SK-N-SH treated with all-trans-retinoic acid at 6 μM for 48 hours (cell line): Measurements from ENCODE around the gene TMEM178A.

Experiments
- ATAC-seq: fragments of 200-7000 bp; cut with Tn5 transposase; 3 replicates; pipeline ENCODE4 v1.9.1; 2020; ENCODE audit warnings: mild to moderate bottlenecking, moderate library complexity
- ARNTL ChIP-seq: fragments of 450-650 bp; formaldehyde crosslinking; IDR thresholded peaks from 2 replicates; pipeline ENCODE4 v1.5.0; 2020; ENCODE audit warnings: low read depth, mild to moderate bottlenecking, moderate library complexity, borderline replicate concordance
- CREB5 ChIP-seq: fragments of 250-450 bp; sonication (Bioruptor Pico); IDR thresholded peaks from 2 replicates; pipeline ENCODE4 v1.5.1; 2020; ENCODE audit warnings: low read depth, mild to moderate bottlenecking, moderate library complexity
- CSDC2 ChIP-seq: fragments of 250-450 bp; sonication (Bioruptor Pico); IDR thresholded peaks from 2 replicates; pipeline ENCODE4 v1.5.0; 2020; ENCODE audit warnings: mild to moderate bottlenecking, moderate library complexity
- ESRRG ChIP-seq: fragments of 250-450 bp; sonication (Bioruptor Pico); IDR thresholded peaks from 2 replicates; pipeline ENCODE4 v1.6.1; 2021; ENCODE audit warnings: mild to moderate bottlenecking
- GLIS3 ChIP-seq: fragments of 250-450 bp; sonication (Bioruptor Pico); IDR thresholded peaks from 2 replicates; pipeline ENCODE4 v1.5.0; 2020; ENCODE audit warnings: mild to moderate bottlenecking, moderate library complexity
- ISL1 ChIP-seq: fragments of 250-450 bp; sonication (Bioruptor Pico); IDR thresholded peaks from 2 replicates; pipeline ENCODE4 v2.1.2; 2022; ENCODE audit warnings: mild to moderate bottlenecking, moderate library complexity
- OSR1 ChIP-seq: fragments of 250-450 bp; sonication (Bioruptor Pico); IDR thresholded peaks from 2 replicates; pipeline ENCODE4 v1.8.0; 2022; ENCODE audit warnings: moderate library complexity, mild to moderate bottlenecking, inconsistent platforms
- PPARA ChIP-seq: fragments of 250-450 bp; sonication (Bioruptor Pico); IDR thresholded peaks from 2 replicates; pipeline ENCODE4 v1.5.0; 2020; ENCODE audit warnings: mild to moderate bottlenecking, borderline replicate concordance
- RARB ChIP-seq: fragments of 250-450 bp; sonication (Bioruptor Pico); IDR thresholded peaks from 2 replicates; pipeline ENCODE4 v1.8.0; 2021; ENCODE audit warnings: mild to moderate bottlenecking, moderate library complexity
- SNAI2 ChIP-seq: fragments of 250-450 bp; sonication (Bioruptor Pico); IDR thresholded peaks from 2 replicates; pipeline ENCODE4 v1.5.0; 2020; ENCODE audit warnings: mild to moderate bottlenecking, moderate library complexity
- TOX ChIP-seq: fragments of 250-450 bp; sonication (Bioruptor Pico); IDR thresholded peaks from 2 replicates; pipeline ENCODE4 v1.8.0; 2021; ENCODE audit warnings: mild to moderate bottlenecking, moderate library complexity, borderline replicate concordance
- ZC3H10 ChIP-seq: fragments of 250-450 bp; sonication (Bioruptor Pico); IDR thresholded peaks from 2 replicates; pipeline ENCODE4 v1.5.1; 2021; ENCODE audit warnings: mild to moderate bottlenecking, moderate library complexity
- ZFP3 ChIP-seq: fragments of 250-450 bp; sonication (Bioruptor Pico); IDR thresholded peaks from 2 replicates; pipeline ENCODE4 v1.5.0; 2020; ENCODE audit warnings: mild to moderate bottlenecking, moderate library complexity
- ZFP30 ChIP-seq: fragments of 450-650 bp; formaldehyde crosslinking; IDR thresholded peaks from 2 replicates; pipeline ENCODE4 v1.5.0; 2022; ENCODE audit warnings: mild to moderate bottlenecking, moderate library complexity
- ZNF565 ChIP-seq: fragments of 450-650 bp; formaldehyde crosslinking; conservative IDR thresholded peaks from 2 replicates; pipeline ENCODE4 v1.5.0; 2020; ENCODE audit warnings: low read depth, mild to moderate bottlenecking, moderate library complexity
- ZNF70 ChIP-seq: fragments of 450-650 bp; formaldehyde crosslinking; IDR thresholded peaks from 2 replicates; pipeline ENCODE4 v1.5.0; 2020; ENCODE audit warnings: mild to moderate bottlenecking, moderate library complexity
- TF ChIP-seq, protein P1 (sequence below): fragments of 250-450 bp; sonication (Bioruptor Pico); IDR thresholded peaks from 2 replicates; pipeline ENCODE4 v1.5.0; 2020; ENCODE audit warnings: mild to moderate bottlenecking, moderate library complexity
- TF ChIP-seq, protein P2 (sequence below): fragments of 250-450 bp; sonication (Bioruptor Pico); IDR thresholded peaks from 2 replicates; pipeline ENCODE4 v1.8.0; 2021; ENCODE audit warnings: low read depth, mild to moderate bottlenecking, moderate library complexity, borderline replicate concordance

TMEM178A gene

GRCh38 chr2:39667886-39668276, 2.2 kb downstream of the TMEM178A start:
- TF ChIP-seq CSDC2 (no peak), PPARA (CRISPR knock-in tag) (no peak), ZNF565 (CRISPR knock-in tag) (no peak), ARNTL (CRISPR knock-in tag) (no peak)
- TF ChIP-seq, protein P1, sequence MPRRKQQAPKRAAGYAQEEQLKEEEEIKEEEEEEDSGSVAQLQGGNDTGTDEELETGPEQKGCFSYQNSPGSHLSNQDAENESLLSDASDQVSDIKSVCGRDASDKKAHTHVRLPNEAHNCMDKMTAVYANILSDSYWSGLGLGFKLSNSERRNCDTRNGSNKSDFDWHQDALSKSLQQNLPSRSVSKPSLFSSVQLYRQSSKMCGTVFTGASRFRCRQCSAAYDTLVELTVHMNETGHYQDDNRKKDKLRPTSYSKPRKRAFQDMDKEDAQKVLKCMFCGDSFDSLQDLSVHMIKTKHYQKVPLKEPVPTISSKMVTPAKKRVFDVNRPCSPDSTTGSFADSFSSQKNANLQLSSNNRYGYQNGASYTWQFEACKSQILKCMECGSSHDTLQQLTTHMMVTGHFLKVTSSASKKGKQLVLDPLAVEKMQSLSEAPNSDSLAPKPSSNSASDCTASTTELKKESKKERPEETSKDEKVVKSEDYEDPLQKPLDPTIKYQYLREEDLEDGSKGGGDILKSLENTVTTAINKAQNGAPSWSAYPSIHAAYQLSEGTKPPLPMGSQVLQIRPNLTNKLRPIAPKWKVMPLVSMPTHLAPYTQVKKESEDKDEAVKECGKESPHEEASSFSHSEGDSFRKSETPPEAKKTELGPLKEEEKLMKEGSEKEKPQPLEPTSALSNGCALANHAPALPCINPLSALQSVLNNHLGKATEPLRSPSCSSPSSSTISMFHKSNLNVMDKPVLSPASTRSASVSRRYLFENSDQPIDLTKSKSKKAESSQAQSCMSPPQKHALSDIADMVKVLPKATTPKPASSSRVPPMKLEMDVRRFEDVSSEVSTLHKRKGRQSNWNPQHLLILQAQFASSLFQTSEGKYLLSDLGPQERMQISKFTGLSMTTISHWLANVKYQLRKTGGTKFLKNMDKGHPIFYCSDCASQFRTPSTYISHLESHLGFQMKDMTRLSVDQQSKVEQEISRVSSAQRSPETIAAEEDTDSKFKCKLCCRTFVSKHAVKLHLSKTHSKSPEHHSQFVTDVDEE (CRISPR knock-in tag), result no peak
- ATAC-seq, result no peak

- ATAC-seq, result no peak
- TF ChIP-seq GLIS3 (CRISPR knock-in tag) (no peak), ARNTL (CRISPR knock-in tag) (no peak), CSDC2 (no peak), PPARA (CRISPR knock-in tag) (no peak)
These were observed 2.9 kb downstream of the TMEM178A start for GRCh38 chr2:39668576-39669080.

DNA sequence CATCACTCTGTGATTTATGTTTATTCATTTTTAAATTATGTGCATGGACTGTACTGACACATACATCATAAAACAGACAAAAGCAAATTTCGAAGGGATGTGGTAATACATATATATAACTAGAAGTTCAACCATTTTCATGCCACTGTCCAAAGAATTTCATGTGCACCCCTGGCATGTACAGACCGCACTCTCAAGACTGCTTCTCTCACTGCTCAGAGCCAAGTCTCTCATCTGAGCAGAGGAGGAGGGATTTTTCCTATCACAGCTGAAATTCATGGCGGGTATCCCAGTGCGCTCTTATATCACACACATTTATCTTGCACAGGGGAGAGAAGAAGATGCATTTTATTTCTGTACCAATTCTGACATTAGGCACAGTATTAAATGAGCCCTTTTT, 5.9 kb downstream of the TMEM178A start:
- no peak for ATAC-seq
- TF ChIP-seq ZNF70 (no peak), ZFP3 (CRISPR knock-in tag) (no peak), ZC3H10 (CRISPR knock-in tag) (no peak), OSR1 (CRISPR knock-in tag) (no peak), CSDC2 (no peak), TOX (CRISPR knock-in tag) (no peak), ZFP30 (CRISPR knock-in tag) (no peak), ESRRG (no peak), ISL1 (CRISPR knock-in tag) (no peak)
- TF ChIP-seq, protein P2, sequence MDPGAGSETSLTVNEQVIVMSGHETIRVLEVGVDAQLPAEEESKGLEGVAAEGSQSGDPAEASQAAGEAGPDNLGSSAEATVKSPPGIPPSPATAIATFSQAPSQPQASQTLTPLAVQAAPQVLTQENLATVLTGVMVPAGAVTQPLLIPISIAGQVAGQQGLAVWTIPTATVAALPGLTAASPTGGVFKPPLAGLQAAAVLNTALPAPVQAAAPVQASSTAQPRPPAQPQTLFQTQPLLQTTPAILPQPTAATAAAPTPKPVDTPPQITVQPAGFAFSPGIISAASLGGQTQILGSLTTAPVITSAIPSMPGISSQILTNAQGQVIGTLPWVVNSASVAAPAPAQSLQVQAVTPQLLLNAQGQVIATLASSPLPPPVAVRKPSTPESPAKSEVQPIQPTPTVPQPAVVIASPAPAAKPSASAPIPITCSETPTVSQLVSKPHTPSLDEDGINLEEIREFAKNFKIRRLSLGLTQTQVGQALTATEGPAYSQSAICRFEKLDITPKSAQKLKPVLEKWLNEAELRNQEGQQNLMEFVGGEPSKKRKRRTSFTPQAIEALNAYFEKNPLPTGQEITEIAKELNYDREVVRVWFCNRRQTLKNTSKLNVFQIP, result no peak
- TF ChIP-seq, protein P1 (CRISPR knock-in tag), result no peak

DNA sequence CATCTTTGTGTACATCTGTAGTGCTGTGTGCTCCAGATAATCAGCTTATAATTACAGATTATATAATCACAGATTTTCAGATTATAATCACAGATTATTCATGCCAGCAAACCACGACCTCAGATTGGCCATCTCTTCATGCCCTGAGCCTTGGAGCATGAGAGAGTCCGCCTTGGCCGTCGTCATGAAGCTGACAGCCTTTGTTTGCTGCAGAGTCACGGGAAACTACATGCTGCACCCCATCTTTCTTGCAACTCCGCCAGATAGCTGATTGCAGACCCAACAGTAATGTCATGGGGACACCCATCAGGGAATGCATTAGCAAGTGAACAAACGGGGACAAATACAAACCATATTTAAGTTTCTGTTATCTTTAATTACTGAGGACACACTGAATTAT, 7.3 kb downstream of the TMEM178A start:
- TF ChIP-seq OSR1 (CRISPR knock-in tag) (no peak), TOX (CRISPR knock-in tag) (no peak), ZFP30 (CRISPR knock-in tag) (no peak), ZFP3 (CRISPR knock-in tag) (no peak), ZNF70 (no peak), ZNF565 (CRISPR knock-in tag) (no peak)
- no peak for ATAC-seq

DNA sequence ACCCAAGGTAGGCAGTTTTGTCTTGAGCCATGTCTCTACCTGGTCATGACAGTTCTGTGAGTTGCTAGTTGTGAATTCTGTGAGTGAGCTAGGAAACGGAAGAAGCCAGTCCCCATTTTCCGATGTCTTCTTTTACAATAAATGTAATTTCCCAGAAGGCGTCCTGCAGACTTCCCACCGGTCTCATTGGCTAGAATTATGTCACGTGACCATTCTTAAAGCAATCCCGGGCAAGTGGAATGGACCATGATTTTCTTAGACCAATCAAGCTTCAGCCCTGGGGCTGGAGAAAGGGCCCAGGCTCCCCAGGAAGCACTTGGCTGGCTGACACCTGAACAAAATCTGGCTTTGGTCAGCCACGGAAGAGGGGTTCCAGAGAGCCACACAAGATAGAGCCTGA, 10.6 kb downstream of the TMEM178A start:
- no peak for ATAC-seq
- no peak for TF ChIP-seq ZNF565 (CRISPR knock-in tag)
- no peak for TF ChIP-seq GLIS3 (CRISPR knock-in tag)
- TF ChIP-seq ARNTL (CRISPR knock-in tag), result no peak
- no peak for TF ChIP-seq CREB5 (CRISPR knock-in tag)
- TF ChIP-seq SNAI2 (CRISPR knock-in tag), result no peak
- no peak for TF ChIP-seq RARB (CRISPR knock-in tag)
- TF ChIP-seq PPARA (CRISPR knock-in tag), result no peak
- no peak for TF ChIP-seq TOX (CRISPR knock-in tag)
- no peak for TF ChIP-seq OSR1 (CRISPR knock-in tag)
